Glutamatergic neuron (in vitro differentiated cells): ENCODE data around the gene RTN4. TPM values are rescaled to one million over a fixed set of nuclear protein-coding genes. Genes with fewer than 3 reads are reported as not detected.
A peak's percentile ranks its signal among the peaks of the same experiment; 100 is the strongest.

ENCODE experiments used
- DNase-seq: peaks from one replicate; pipeline ENCODE4 v3.0.0; 2022
- H3K27ac Mint-ChIP-seq: one replicate; pipeline ENCODE4 v1.8.0; 2020; ENCODE audit warnings: mild to moderate bottlenecking, mixed read lengths, inconsistent platforms; ENCODE audit not compliant: unreplicated experiment
- H3K27me3 Mint-ChIP-seq: one replicate; pipeline ENCODE4 v1.8.0; 2020; ENCODE audit warnings: mild to moderate bottlenecking, moderate library complexity, mixed read lengths, inconsistent platforms; ENCODE audit not compliant: unreplicated experiment
- H3K36me3 Mint-ChIP-seq: one replicate; pipeline ENCODE4 v1.8.0; 2020; ENCODE audit warnings: mild to moderate bottlenecking, mixed read lengths, inconsistent platforms; ENCODE audit not compliant: unreplicated experiment
- H3K4me1 Mint-ChIP-seq: one replicate; pipeline ENCODE4 v1.8.0; 2020; ENCODE audit warnings: mild to moderate bottlenecking, low read depth, mixed read lengths, inconsistent platforms; ENCODE audit not compliant: unreplicated experiment
- H3K4me3 Mint-ChIP-seq: one replicate; pipeline ENCODE4 v1.8.0; 2020; ENCODE audit warnings: mild to moderate bottlenecking, mixed read lengths, inconsistent platforms; ENCODE audit not compliant: unreplicated experiment
- H3K9me3 Mint-ChIP-seq: one replicate; pipeline ENCODE4 v1.8.0; 2020; ENCODE audit warnings: mild to moderate bottlenecking, moderate library complexity, mixed read lengths, inconsistent platforms; ENCODE audit not compliant: unreplicated experiment
- total RNA-seq: library from RNA; stranded (reverse); fragmentation: NEBNext Ultra II Directional; extraction: Animal tissue kit (Norgen Biotek cat#: 25700); gene quantifications from one replicate; pipeline ENCODE4 v1.2.1, GENCODE V29; 2021; ENCODE audit not compliant: unreplicated experiment
- TF ChIP-seq, protein P1 (sequence below): fragments of 200-600 bp; sonication (generic); IDR thresholded peaks from one replicate; pipeline ENCODE4 v1.5.0; 2021; ENCODE audit not compliant: partially characterized antibody, unreplicated experiment

The RTN4 gene
- total RNA-seq, 1 donor from 2014 or later, result 772 TPM

DNA sequence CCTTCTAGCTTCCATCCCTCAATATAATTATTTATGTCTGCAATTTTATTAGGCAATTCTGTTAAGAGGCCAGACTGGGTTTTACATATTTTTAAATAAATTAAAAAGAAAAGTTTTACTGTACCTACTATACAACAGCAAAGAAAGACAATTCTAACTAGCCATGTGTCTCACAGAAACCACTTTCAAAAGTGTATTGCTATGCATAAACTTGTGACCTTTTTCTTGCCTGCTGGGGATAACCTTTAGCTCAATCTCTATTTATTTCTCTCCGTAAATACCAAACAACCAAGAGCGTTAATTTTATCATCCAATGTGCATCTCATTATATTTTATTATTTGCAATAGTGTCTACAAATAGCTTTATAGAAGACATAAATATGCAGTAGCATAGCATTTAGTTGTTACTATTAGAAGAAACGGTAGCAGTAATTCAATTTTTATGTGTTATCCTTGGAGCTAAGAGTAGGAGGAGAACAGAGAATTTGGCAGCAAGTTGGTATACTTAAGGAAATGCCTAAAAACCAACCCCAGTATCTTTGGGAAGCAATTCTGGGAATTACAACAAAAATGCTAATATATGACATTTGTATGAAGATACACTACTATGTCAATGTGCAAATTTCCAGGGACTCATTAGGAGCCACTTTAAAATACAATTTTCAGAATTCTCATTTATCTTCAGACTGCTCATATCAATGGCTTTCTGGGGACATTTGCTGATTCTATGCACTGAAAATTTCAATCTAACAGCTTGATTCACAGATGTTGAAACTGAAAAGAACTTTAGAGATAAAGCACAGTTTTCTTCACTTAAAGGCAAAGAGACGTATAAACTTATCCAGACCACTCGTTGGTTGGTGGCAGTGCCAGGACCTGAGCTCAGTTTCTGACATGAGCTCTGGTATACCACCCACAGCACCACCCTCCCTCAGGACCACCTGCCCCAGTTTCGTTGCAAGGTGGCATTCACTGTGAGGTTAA, 23.0 kb upstream of the RTN4 start:
- Mint-ChIP-seq H3K36me3 (peaks cover 9% of the 10 kb centered on the region), H3K27me3 (no peaks in the 10 kb centered on the region), H3K27ac (no peak overlapping the region), H3K4me3 (no peak overlapping the region), H3K4me1 (peaks cover 1% of the 10 kb centered on the region), H3K9me3 (no peaks in the 10 kb centered on the region)
- TF ChIP-seq, protein P1, sequence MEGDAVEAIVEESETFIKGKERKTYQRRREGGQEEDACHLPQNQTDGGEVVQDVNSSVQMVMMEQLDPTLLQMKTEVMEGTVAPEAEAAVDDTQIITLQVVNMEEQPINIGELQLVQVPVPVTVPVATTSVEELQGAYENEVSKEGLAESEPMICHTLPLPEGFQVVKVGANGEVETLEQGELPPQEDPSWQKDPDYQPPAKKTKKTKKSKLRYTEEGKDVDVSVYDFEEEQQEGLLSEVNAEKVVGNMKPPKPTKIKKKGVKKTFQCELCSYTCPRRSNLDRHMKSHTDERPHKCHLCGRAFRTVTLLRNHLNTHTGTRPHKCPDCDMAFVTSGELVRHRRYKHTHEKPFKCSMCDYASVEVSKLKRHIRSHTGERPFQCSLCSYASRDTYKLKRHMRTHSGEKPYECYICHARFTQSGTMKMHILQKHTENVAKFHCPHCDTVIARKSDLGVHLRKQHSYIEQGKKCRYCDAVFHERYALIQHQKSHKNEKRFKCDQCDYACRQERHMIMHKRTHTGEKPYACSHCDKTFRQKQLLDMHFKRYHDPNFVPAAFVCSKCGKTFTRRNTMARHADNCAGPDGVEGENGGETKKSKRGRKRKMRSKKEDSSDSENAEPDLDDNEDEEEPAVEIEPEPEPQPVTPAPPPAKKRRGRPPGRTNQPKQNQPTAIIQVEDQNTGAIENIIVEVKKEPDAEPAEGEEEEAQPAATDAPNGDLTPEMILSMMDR, result no peak
- DNase-seq, result no peak

DNA sequence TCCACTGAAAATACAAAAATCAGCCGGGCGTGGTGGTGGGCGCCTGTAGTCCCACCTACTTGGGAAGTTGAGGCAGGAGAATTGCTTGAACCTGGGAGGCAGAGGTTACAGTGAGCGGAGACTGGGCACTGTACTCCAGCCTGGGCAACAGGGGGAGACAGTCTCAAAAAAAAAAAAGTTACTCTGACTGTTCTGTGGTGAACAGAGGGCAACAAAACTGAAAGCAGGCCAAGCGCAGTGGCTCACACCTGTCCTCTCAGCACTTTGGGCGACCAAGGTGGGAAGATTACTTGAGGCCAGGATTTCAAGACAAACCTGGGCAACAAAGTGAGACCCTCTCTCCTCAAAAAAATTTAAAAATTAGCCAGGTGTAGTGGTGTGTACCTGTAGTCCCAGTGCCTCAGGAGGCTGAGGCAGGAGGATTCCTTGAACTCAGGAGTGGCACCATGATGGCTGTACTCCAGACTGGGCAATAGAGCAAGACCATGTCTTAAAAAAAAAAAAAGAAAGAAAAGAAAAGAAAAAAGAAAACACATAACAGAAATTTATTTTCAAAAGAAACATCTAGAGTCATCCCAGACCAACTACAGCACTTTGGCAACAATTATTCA, 13.6 kb upstream of the RTN4 start:
- no peak for DNase-seq
- Mint-ChIP-seq H3K27me3 (no peaks in the 10 kb centered on the region), H3K4me3 (no peak overlapping the region), H3K9me3 (peaks cover 2% of the 10 kb centered on the region), H3K27ac (peak overlapping the region; percentile 28), H3K4me1 (peaks cover 8% of the 10 kb centered on the region), H3K36me3 (no peaks in the 10 kb centered on the region)
- TF ChIP-seq, protein P1, result no peak

DNA sequence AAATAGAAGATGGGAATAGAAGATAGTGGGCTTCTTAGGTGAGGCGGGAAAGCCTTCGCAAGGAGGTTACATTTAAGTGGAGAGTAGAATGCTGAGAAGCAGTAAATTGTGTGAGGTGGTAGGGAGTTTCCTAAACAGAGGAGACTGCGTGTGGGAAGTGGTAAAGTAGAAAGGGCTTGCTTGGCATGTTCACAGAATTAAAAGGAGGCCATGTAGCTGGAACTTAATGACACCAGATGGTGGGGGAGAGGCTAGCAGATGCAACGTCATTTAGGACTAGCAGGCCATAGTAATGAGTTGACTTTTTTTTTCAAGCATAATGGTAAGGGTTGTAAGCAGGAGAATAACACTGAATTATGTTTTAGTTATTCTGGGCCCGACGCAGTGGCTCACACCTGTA, 13.0 kb upstream of the RTN4 start:
- TF ChIP-seq, protein P1, result no peak
- no peak overlapping the region for H3K4me3 Mint-ChIP-seq
- peaks cover 8% of the 10 kb centered on the region for H3K4me1 Mint-ChIP-seq
- H3K27me3 Mint-ChIP-seq, result no peaks in the 10 kb centered on the region
- peaks cover 2% of the 10 kb centered on the region for H3K9me3 Mint-ChIP-seq
- no peaks in the 10 kb centered on the region for H3K36me3 Mint-ChIP-seq
- H3K27ac Mint-ChIP-seq, result peak overlapping the region; percentile 56
- no peak for DNase-seq

- no peaks in the 10 kb centered on the region for H3K36me3 Mint-ChIP-seq
- H3K9me3 Mint-ChIP-seq, result peaks cover 2% of the 10 kb centered on the region
- H3K4me1 Mint-ChIP-seq, result peaks cover 8% of the 10 kb centered on the region
- TF ChIP-seq, protein P1, result no peak
- H3K4me3 Mint-ChIP-seq, result no peak overlapping the region
- DNase-seq, result no peak
- H3K27ac Mint-ChIP-seq, result peak overlapping the region; percentile 88
- H3K27me3 Mint-ChIP-seq, result no peaks in the 10 kb centered on the region
These were observed 12.5 kb upstream of the RTN4 start for GRCh38 chr2:55062754-55063153.
